Lower leg skin (tissue), 4 donors: ENCODE data around the gene GAK. TPM values are rescaled to one million over a fixed set of nuclear protein-coding genes. Genes with fewer than 3 reads are reported as not detected.

ENCODE experiments used
- DNase-seq, 2 donors: peaks; one replicate each; pipeline ENCODE4 v3.0.0-alpha.2; 2019; ENCODE audit warnings: low spot score in 2 of 2
- H3K4me3 ChIP-seq: fragments of 200-600 bp; sonication (generic); 2 replicates; pipeline ENCODE4 v1.5.1; 2017; ENCODE audit warnings: mild to moderate bottlenecking, low read depth; ENCODE audit not compliant: poor library complexity, severe bottlenecking
- POLR2A ChIP-seq, 2 donors: fragments of 450-650 bp; IDR thresholded peaks; one replicate each; pipeline ENCODE4 v1.6.1; 2016 to 2017; ENCODE audit warnings: antibody characterized with exemption in 2 of 2, mild to moderate bottlenecking in 1 of 2, moderate library complexity in 1 of 2
- WGBS, 2 donors: methylation state at CpG; one replicate each; pipeline ENCODE4 v1.1.5; 2018; 5-methylcytosine and 5-hydroxymethylcytosine counted together
- intact Hi-C: fragments of 100-400 bp; cut with DNase I; formaldehyde crosslinking; loops from one replicate; pipeline ENCODE4 v1.15.0; 2023; ENCODE audit warnings: low total_unique reads
- total RNA-seq, 4 donors: library from RNA; depleted of rRNA; stranded (reverse); fragments of >200 nt; gene quantifications; one replicate each; pipeline ENCODE4 v1.1.0, GENCODE V29; 2016
- TF ChIP-seq, protein P1 (sequence below), 3 donors: fragments of 450-650 bp; IDR thresholded peaks; one replicate each; pipeline ENCODE4 v1.5.1; 2016; ENCODE audit warnings: antibody characterized with exemption in 3 of 3, mild to moderate bottlenecking in 3 of 3, moderate library complexity in 2 of 3

Gene GAK
- total RNA-seq, 4 donors from 2014 or later, result 94.7 to 154 (median 108) TPM

DNA sequence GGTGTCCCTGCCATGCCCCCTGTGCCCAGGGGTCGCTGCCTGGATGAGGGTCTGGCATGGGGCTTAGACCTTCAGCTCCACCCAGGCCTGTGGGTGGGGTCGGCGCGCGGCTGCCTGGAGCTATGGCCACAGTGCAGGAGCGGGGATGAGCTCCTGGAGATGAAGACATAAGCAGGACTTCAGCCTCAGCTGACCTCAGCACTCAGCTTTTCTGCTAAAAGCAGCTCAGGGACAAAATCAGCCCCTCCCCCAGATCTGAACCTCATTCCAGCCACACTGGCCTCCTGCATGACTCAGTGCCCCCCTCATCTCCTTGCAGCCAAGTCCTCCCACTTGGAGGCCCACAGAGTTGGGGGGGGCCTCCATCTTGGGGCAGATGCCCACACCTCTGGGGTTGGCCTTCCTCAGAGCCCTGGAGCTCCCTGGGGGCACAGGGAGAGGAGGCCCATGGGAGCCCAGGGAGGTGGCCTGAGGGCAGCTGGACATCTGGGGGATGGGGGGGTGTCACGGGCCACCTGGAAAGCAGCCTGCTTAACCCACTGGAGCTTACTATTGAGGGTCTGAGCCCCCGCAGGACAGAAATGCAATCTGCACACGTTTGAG lies 86.8 kb downstream of the GAK start:
- no peak for DNase-seq
- H3K4me3 ChIP-seq, result no peak overlapping the region
- intact Hi-C loops, result no loop called here
- WGBS, 2 donors, result 65 to 71% methylated on average over 7 to 9 of the region's 9 CpGs
- TF ChIP-seq, protein P1, sequence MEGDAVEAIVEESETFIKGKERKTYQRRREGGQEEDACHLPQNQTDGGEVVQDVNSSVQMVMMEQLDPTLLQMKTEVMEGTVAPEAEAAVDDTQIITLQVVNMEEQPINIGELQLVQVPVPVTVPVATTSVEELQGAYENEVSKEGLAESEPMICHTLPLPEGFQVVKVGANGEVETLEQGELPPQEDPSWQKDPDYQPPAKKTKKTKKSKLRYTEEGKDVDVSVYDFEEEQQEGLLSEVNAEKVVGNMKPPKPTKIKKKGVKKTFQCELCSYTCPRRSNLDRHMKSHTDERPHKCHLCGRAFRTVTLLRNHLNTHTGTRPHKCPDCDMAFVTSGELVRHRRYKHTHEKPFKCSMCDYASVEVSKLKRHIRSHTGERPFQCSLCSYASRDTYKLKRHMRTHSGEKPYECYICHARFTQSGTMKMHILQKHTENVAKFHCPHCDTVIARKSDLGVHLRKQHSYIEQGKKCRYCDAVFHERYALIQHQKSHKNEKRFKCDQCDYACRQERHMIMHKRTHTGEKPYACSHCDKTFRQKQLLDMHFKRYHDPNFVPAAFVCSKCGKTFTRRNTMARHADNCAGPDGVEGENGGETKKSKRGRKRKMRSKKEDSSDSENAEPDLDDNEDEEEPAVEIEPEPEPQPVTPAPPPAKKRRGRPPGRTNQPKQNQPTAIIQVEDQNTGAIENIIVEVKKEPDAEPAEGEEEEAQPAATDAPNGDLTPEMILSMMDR (IDR thresholded peaks at IDR 0.05), result no peak
- no peak for TF ChIP-seq POLR2A (IDR thresholded peaks at IDR 0.05)

DNA sequence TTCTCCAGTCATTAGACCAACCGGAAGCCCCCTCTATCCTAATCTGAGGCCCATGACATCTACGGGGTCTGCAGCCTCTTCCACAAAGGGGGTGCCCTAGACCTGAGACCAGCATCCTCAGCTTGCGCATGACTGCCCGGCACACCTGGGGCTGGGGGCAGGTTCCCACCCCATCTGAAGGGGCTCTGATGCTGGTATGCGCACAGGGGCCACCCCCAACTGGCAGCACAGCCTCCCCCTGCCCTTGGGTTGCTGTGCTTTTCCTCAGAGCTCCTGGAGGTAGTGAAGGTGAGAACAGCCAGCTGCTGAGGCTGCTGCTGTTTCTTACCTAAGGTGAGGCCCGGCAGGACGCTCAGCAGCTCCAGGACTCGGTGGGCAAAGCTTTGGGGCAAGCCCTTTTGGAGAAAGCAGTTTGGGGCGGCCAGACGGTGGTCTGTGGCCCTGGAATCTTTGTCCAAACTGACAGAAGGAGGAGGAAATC lies 87.3 kb downstream of the GAK start:
- WGBS, 2 donors, result 85 to 96% methylated on average over 9 of the region's 10 CpGs
- intact Hi-C loops, result no loop called here
- no peak for DNase-seq
- TF ChIP-seq, protein P1 (IDR thresholded peaks at IDR 0.05), result no peak
- H3K4me3 ChIP-seq, result no peak overlapping the region

DNA sequence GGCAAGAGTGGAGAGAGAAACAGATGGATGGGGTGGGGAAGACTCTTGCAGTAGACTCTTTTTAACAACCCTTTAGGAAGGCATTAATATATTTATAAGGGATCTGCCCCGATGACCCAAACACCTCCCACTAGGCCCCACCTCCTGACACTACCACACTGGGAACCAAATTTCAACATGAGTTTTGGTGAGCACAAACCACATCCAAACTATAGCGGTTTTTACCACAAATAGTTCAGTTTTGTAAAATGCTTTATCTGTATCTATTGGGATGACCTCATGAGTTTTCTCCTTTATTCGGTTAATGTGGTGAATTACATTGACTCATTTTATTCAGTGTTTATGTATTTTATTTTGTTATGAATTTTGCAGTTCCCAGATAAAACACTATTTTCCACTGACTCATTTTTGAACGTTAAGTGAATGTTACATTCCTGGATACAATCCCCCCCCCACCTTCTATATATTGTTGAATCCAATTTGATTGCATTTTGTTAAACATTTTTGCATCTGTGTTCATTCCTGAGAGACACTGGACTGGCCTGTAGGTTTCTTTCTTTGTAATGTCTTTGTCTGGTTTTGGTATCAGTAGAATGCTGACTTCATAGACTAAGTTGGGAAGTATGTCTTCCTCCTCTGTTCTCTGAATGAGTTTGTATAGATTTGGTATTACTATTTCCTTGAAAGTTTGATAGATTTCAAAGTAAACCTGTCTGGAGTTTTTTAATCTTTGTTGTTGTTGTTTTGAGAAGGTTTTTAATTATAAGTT lies 92.3 kb downstream of the GAK start:
- intact Hi-C loops, result no loop called here
- no peak overlapping the region for H3K4me3 ChIP-seq
- no peak for TF ChIP-seq POLR2A (IDR thresholded peaks at IDR 0.05)
- TF ChIP-seq, protein P1 (IDR thresholded peaks at IDR 0.05), result no peak
- WGBS, 2 donors, result 89 to 90% methylated on average over 4 of the region's 4 CpGs
- no peak for DNase-seq

DNA sequence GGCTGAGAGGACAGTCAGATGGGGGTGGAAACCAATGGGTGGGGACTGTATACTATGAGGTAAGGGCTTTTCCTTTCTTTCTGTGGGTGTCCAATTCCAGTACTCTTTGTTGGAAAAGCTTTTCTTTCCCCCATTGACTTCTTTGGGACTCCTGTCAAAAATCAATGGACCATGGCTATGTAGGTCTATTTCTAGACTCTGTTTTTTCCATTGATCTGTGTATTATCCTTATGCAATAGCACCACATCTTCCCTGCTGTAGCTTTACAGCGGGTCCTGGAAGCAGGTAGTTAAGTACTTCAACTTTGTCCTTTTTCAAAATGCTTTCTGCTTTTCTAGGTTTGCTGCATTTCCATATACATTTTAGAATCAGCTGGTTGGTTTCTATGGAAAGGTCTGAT lies 94.3 kb downstream of the GAK start:
- intact Hi-C loops, result no loop called here
- H3K4me3 ChIP-seq, result no peak overlapping the region
- TF ChIP-seq, protein P1 (IDR thresholded peaks at IDR 0.05), result no peak
- TF ChIP-seq POLR2A (IDR thresholded peaks at IDR 0.05), result no peak
- DNase-seq, result no peak
- WGBS, 2 donors, result 90 to 97% methylated on average over 1 of the region's 1 CpG

DNA sequence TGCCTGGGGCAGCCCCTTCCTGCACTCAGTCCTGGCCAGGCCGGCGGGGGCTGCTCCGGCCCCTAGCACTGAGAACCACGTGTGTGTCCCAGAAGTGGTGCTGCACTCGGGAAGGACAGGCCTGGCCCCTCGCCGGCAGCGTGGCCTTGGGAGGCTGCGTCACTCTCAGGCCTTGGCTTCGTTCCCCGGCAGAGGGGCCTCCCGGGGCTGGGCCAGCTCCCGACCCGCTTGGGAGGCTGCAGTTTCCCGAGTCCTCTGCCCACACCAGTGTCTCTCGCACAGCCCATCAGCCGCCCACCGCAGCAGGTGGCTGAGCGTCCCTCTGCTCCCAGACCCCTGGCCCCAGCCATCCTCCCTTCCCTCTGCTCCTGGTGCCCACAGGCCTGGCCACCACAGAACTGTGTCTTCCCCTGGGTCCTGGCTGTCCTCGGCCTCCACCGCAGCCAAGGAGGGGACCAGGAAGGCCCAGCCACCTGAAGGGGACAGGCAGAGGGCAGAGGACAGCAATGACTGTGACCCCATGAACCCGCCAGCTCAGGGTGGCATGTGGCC lies 95.3 kb downstream of the GAK start:
- 85 to 92% methylated on average over 19 to 21 of the region's 22 CpGs for WGBS, 2 donors
- H3K4me3 ChIP-seq, result no peak overlapping the region
- intact Hi-C loops, result no loop called here

More for the DNA sequence above, 95.3 kb downstream of the GAK start:
- DNase-seq, result no peak
- no peak for TF ChIP-seq POLR2A (IDR thresholded peaks at IDR 0.05)
- TF ChIP-seq, protein P1 (IDR thresholded peaks at IDR 0.05), result no peak
